Activated gamma-delta T cell (primary cell): ENCODE measurements around the gene UTP25.
"Not testable (repeated sequence)": the region's sequence is repeated elsewhere in the genome, so short reads cannot be mapped to it uniquely, and the experiment has no call there.

Experiments used
- DNase-seq: peaks from one replicate; lab custom pipeline; 2025; lab: John Stamatoyannopoulos, UW
- total RNA-seq, 2 donors: gene quantifications; one replicate each; lab custom pipeline; 2026; lab: John Stamatoyannopoulos, UW

UTP25 gene
- total RNA-seq = 56.5 to 57.9 reads per million in 2 donors

DNA sequence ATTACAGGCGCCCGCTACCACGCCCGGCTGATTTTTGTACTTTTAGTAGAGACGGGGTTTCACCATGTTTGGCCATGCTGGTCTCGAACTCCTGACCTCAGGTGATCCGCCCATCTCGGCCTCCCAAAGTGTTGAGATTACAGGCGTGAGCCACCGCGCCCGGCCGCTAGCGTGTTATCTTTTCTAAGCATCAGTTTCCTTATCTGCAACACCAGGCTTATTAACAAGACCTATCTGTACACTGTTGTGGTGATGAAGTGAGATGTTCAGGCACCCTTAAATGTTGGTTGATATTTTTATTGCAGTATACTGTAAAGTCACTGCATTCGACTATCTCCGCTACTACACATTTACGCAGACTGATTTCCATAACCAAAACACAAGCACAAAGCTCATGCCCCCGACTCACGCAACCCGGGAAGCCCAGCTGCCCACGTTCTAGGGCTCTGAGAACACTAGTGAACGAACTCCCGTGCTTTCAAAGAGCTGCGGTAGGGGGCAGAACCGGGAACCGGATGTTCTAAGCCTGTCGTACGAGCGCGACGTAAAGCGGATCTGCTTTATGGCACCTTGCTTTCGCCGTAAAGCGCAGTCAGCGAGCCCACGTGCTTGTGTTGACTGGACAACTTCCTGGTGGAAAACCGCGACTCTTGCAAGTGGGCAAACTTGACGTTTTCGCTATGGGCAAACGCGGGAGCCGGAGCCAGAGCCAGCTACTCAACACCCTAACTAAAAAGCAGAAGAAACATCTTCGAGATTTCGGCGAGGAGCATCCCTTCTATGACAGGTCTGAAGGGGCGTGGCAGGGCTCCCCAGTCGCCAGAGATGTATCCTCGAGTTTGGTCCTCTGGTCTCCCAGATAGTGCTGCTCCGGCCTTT is at the start of gene UTP25:
UTP25 (plus strand) TSS at position 589 of the 879 bp plus-strand sequence; CDS start at position 681, 92 bp downstream.
- peak; percentile 34 for DNase-seq

DNA sequence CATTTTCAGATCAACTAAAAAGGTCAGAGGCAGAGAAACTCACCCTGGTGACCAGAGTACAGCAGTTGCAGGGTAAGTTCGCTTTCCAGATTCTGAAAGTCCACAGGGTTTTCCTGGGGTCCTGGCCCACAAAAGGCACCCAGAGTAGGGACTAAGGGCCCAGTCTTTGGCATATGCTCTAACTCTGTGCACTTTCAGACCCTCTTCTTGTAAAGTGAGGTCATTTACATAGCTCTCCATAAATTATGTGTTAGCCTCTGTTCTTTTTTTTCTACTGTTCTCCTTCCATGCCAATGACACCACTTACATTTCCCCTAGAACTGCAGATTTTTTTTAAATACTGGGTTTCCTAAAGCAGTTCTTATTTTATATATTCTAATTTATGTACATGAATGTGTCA is 49.7 kb upstream of the UTP25 start:
- DNase-seq = no peak

- no peak for DNase-seq
Observed at GRCh38 chr1:209780268-209780667, 47.5 kb upstream of the UTP25 start.

DNA sequence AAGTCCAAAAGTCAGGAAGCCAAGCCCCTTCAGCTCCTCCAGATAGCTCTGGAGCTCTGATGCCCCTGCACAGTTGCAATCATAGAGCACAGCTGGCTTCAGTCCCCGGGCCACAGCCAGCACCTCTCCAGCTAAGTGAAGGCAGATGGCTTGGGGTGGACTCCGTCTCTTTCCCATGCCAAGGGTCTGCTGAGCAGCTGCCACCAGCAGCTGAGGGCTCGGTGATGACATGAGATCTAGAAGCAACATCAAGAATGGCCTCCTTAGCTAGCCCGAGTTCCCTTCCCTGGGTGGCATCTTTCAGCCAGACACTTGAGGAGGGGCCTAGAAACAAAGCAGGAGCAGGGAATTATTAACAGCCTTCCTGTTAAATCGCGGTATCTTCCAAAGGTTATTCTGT is 44.4 kb upstream of the UTP25 start:
- no peak for DNase-seq

GRCh38 chr1:209784265-209785169 is 43.3 kb upstream of the UTP25 start, which contains the start of gene C1orf74:
C1orf74 (minus strand) TSS chr1:209784559; CDS start chr1:209783634, 925 bp downstream.
- peak; percentile 98 for DNase-seq

DNA sequence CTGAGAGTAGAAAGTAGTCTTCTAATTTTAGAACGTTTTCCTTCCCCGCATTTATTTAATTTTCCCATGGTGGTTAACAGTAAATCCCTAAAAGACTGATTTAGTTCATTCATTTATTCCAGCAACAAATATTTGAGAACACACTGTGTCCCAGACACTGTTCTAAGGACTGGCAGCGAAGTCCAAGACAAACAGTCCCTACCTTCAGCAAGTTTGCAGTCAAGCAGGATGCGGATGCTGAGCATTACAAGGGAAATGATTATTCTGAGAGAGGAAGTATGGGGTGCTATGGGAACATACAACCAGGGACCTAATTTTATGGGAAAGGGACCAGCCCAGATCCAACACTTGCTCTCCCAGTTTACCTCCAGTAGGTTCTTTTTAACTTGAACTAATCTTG is 42.2 kb upstream of the UTP25 start:
- no peak for DNase-seq

- no peak for DNase-seq
Observed at GRCh38 chr1:209786146-209786545, 41.6 kb upstream of the UTP25 start.

DNA sequence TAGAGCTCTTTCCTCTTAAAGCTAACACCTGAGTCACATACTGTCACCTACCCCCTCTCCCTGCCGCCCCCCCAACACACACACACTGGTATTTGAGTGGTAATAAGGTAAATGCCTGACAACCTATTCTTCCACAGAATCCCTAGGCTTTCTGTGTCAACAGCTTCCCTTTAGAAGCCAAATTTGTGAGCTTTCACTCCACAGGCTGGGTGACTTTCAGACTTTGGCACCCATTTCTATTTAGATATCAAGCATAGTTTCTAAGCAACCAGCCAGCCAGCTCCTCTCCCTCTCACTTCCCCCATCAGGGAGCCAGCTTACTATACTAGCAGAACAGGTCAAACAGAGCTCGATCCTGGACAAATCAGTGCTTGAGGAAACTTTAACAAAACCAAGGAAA is 40.2 kb upstream of the UTP25 start:
- DNase-seq = no peak

DNA sequence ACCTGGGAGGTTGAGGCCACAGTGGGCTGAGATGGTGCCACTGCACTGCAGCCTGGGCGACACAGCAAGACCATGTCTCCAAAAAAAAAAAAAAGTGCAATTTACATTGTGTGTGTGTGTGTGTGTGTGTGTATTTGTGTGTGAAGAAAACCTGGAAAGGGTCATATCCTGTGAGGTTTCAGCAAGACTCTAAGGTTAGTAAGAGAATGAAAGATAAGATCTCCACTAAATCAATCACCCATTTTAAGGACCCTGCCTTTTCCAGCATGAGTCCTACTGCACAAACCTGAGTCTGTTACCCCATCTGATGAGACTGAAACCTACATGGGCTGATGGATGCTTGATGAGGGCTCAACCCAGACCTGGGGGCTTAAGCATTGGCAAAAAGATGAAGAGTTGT is 38.5 kb upstream of the UTP25 start:
- no peak for DNase-seq

- no peak for DNase-seq
Observed at GRCh38 chr1:209790286-209791193, 37.2 kb upstream of the UTP25 start.

- DNase-seq = no peak
Observed at GRCh38 chr1:209791920-209792319, 35.9 kb upstream of the UTP25 start.

DNA sequence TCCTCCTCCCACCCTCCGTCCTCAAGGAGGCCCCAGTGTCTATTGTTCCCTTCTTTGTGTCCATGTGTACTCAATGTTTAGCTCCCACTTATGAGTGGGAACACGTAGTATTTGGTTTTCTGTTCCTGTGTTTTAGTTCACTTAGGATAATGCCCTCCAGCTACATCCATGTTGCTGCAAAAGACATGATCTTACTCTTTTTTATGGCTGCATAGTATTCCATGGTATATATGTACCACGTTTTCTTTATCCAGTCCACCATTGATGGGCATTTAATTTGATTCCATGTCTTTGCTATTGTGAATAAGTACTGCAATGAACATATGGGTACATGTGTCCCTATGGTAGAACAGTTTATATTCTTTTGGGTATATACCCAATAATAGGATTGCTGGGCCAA is 34.1 kb upstream of the UTP25 start:
- not testable (repeated sequence) for DNase-seq

- DNase-seq = no peak
Observed at GRCh38 chr1:209797978-209798639, 29.7 kb upstream of the UTP25 start.

DNA sequence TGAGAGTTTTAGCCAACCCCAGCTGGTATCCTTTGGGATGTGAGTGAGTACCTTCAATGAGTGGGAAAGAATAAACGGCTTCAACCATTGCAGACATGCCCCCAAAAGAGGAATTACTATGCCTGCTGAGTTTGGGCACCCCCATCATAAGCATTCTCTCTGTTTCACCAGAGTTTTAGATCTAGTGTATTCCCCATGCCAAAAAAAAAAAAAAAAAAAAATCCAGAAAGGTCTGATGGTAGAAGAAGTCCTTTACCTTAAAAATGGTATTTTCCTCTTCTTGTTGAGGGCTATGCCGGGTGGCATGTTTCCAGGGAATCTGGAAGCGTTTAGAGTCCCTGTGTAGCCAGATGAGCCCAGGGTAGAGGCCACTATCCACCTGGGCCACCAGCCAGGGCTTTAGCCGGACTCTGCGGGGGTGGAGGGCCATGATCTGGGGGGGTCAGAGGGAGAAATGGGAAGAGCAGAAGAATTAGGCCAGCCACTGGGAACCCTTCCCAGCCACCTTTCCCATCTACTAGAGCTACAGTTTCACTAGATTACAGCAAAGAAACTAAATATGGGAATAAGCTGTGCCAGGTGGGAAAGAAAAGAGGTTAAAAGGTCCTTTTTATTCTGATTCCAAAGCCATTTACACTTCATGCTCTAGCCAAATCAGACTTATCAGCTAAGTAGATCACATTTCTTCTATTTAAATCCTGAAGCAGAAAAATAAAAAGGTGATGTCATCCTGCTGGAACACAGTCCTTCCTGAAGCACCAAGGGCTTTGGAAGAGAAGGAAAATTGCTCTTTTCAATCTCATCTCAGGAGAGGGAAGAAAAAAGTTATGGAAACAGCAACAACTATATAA is 26.6 kb upstream of the UTP25 start:
- DNase-seq = no peak

- DNase-seq = no peak
Observed at GRCh38 chr1:209802117-209802779, 25.5 kb upstream of the UTP25 start.

- DNase-seq = no peak
Observed at GRCh38 chr1:209802780-209803152, 25.0 kb upstream of the UTP25 start.

GRCh38 chr1:209803568-209803967 is 24.2 kb upstream of the UTP25 start:
- DNase-seq = no peak

GRCh38 chr1:209805341-209805781 is 22.4 kb upstream of the UTP25 start:
- DNase-seq = no peak
